HCT116 (cell line): ENCODE data around the gene KMT2D.

Source experiments
- CEBPB ChIP-seq: IDR thresholded peaks from 2 replicates; pipeline ENCODE4 v1.6.1; 2012; ENCODE audit warnings: low read depth
- EZH2phosphoT487 ChIP-seq: fragments of 200-600 bp; IDR thresholded peaks from 2 replicates; pipeline ENCODE4 v1.6.1; 2018; ENCODE audit warnings: antibody characterized with exemption, borderline replicate concordance
- JUND ChIP-seq: IDR thresholded peaks from 2 replicates; pipeline ENCODE4 v1.6.1; 2012
- POLR2A ChIP-seq: IDR thresholded peaks from 2 replicates; pipeline ENCODE4 v1.7.0; 2011; ENCODE audit warnings: borderline replicate concordance; ENCODE audit not compliant: insufficient read depth, insufficient read length; ENCODE audit errors: extremely low read depth
- POLR2AphosphoS5 ChIP-seq: IDR thresholded peaks from 2 replicates; pipeline ENCODE4 v1.6.1; 2011; ENCODE audit warnings: mild to moderate bottlenecking, low read depth, low read length, moderate library complexity
- RAD21 ChIP-seq: IDR thresholded peaks from 2 replicates; pipeline ENCODE4 v1.6.1; 2012; ENCODE audit warnings: low read depth, mild to moderate bottlenecking
- SIN3A ChIP-seq: IDR thresholded peaks from 2 replicates; pipeline ENCODE4 v1.6.1; 2012; ENCODE audit warnings: low read depth
- TCF7L2 ChIP-seq: IDR thresholded peaks from 2 replicates; pipeline ENCODE4 v1.7.0; 2011; ENCODE audit warnings: borderline replicate concordance, inconsistent platforms; ENCODE audit not compliant: insufficient read depth, insufficient read length; ENCODE audit errors: extremely low read depth
- TF ChIP-seq, protein P1 (sequence below), 3 experiments: fragments of 200-600 bp in 1 of 3; sonication (generic) in 1 of 3; IDR thresholded peaks in 2 of 3; conservative IDR thresholded peaks in 1 of 3; 2 replicates each; pipeline ENCODE4 v1.5.1; 2012 to 2017; ENCODE audit warnings: low read depth in 2 of 3, low read length in 2 of 3, antibody characterized with exemption in 1 of 3, borderline replicate concordance in 1 of 3, control low read depth in 1 of 3, mild to moderate bottlenecking in 1 of 3, mixed read lengths in 1 of 3, mixed run types in 1 of 3, moderate library complexity in 1 of 3; ENCODE audit not compliant: insufficient read depth in 1 of 3
- TF ChIP-seq, protein P2 (sequence below): IDR thresholded peaks from 2 replicates; pipeline ENCODE4 v1.6.1; 2012; ENCODE audit warnings: low read depth
- TF ChIP-seq, protein P3 (sequence below): IDR thresholded peaks from 2 replicates; pipeline ENCODE4 v1.6.1; 2012
- TF ChIP-seq, protein P4 (sequence below): IDR thresholded peaks from 2 replicates; pipeline ENCODE4 v1.6.1; 2011; ENCODE audit warnings: mild to moderate bottlenecking, low read length, moderate library complexity; ENCODE audit not compliant: insufficient replicate concordance; ENCODE audit errors: extremely low read depth

DNA sequence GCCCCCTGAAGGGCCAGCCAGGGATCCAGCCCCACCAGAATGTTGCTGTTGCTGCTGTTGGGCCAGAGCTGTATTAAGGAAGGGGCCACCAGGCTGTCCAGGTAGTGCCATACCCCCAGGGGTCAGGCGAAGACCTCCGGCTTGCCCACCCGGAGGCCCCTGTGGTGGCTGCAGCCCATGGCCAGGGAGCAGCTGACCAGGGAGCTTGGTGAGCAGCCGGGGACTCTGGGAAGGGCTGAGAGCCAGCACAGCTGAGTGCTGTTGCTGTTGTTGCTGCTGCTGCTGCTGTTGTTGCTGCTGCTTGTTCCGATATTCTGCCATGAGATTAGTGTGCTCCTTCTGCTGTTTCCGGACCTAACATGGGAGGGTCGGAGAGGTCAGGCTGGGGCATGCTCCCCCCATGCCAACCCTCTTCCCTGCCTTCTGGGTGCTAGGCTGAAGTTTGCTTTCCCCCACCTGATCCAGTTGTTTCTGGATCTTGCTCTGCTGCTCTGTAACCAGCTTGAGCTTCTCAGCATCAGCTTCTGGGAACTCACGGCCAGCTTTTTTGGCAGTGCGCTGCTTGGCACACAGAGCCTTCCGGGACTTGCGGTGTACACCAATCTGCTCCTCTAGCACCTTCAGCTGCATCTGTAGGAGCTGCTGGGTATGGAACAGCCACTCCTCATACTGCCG lies 26.8 kb downstream of the KMT2D start:
- no peak for TF ChIP-seq POLR2A
- no peak for TF ChIP-seq EZH2phosphoT487
- TF ChIP-seq, protein P1, sequence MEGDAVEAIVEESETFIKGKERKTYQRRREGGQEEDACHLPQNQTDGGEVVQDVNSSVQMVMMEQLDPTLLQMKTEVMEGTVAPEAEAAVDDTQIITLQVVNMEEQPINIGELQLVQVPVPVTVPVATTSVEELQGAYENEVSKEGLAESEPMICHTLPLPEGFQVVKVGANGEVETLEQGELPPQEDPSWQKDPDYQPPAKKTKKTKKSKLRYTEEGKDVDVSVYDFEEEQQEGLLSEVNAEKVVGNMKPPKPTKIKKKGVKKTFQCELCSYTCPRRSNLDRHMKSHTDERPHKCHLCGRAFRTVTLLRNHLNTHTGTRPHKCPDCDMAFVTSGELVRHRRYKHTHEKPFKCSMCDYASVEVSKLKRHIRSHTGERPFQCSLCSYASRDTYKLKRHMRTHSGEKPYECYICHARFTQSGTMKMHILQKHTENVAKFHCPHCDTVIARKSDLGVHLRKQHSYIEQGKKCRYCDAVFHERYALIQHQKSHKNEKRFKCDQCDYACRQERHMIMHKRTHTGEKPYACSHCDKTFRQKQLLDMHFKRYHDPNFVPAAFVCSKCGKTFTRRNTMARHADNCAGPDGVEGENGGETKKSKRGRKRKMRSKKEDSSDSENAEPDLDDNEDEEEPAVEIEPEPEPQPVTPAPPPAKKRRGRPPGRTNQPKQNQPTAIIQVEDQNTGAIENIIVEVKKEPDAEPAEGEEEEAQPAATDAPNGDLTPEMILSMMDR (IDR thresholded peaks at IDR 0.05 in 2 of 3, conservative IDR thresholded peaks at IDR 0.05 in 1 of 3; ENCODE audit: borderline replicate concordance in 1 of 3, insufficient read depth in 1 of 3, low read depth in 2 of 3, low read length in 2 of 3) = no peak
- TF ChIP-seq JUND = no peak
- TF ChIP-seq, protein P2, sequence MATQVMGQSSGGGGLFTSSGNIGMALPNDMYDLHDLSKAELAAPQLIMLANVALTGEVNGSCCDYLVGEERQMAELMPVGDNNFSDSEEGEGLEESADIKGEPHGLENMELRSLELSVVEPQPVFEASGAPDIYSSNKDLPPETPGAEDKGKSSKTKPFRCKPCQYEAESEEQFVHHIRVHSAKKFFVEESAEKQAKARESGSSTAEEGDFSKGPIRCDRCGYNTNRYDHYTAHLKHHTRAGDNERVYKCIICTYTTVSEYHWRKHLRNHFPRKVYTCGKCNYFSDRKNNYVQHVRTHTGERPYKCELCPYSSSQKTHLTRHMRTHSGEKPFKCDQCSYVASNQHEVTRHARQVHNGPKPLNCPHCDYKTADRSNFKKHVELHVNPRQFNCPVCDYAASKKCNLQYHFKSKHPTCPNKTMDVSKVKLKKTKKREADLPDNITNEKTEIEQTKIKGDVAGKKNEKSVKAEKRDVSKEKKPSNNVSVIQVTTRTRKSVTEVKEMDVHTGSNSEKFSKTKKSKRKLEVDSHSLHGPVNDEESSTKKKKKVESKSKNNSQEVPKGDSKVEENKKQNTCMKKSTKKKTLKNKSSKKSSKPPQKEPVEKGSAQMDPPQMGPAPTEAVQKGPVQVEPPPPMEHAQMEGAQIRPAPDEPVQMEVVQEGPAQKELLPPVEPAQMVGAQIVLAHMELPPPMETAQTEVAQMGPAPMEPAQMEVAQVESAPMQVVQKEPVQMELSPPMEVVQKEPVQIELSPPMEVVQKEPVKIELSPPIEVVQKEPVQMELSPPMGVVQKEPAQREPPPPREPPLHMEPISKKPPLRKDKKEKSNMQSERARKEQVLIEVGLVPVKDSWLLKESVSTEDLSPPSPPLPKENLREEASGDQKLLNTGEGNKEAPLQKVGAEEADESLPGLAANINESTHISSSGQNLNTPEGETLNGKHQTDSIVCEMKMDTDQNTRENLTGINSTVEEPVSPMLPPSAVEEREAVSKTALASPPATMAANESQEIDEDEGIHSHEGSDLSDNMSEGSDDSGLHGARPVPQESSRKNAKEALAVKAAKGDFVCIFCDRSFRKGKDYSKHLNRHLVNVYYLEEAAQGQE = no peak
- TF ChIP-seq TCF7L2 = no peak
- TF ChIP-seq SIN3A = no peak
- TF ChIP-seq, protein P3, sequence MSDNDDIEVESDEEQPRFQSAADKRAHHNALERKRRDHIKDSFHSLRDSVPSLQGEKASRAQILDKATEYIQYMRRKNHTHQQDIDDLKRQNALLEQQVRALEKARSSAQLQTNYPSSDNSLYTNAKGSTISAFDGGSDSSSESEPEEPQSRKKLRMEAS = no peak
- no peak for TF ChIP-seq RAD21
- TF ChIP-seq POLR2AphosphoS5 = no peak
- TF ChIP-seq CEBPB = no peak
- TF ChIP-seq, protein P4, sequence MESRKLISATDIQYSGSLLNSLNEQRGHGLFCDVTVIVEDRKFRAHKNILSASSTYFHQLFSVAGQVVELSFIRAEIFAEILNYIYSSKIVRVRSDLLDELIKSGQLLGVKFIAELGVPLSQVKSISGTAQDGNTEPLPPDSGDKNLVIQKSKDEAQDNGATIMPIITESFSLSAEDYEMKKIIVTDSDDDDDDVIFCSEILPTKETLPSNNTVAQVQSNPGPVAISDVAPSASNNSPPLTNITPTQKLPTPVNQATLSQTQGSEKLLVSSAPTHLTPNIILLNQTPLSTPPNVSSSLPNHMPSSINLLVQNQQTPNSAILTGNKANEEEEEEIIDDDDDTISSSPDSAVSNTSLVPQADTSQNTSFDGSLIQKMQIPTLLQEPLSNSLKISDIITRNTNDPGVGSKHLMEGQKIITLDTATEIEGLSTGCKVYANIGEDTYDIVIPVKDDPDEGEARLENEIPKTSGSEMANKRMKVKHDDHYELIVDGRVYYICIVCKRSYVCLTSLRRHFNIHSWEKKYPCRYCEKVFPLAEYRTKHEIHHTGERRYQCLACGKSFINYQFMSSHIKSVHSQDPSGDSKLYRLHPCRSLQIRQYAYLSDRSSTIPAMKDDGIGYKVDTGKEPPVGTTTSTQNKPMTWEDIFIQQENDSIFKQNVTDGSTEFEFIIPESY = no peak
